ENCODE data around the gene EP400. TPM values are rescaled to one million over a fixed set of nuclear protein-coding genes. Genes with fewer than 3 reads are reported as not detected.
A peak's percentile ranks its signal among the peaks of the same experiment; 100 is the strongest.

The EP400 gene
- polyA plus RNA-seq (ENCODE audit: insufficient read length in 12 of 12): 10 to 100 TPM in 11 of 12 donors, not detected in 1; 18.0 to 45.3 (median 21.8) TPM
- long read RNA-seq, donor 1, full-length matches to known transcripts: 7 of 17 reads
- long read RNA-seq, donor 1, partial matches to known transcripts: 10 of 17 reads
- long read RNA-seq, donor 1, other reads (novel, unspliced or antisense): 0 of 17 reads
- long read RNA-seq, donor 2, full-length matches to known transcripts: 2 of 8 reads
- long read RNA-seq, donor 2, partial matches to known transcripts: 6 of 8 reads
- long read RNA-seq, donor 2, other reads (novel, unspliced or antisense): 0 of 8 reads
- long read RNA-seq, donor 3, partial matches to known transcripts: 0 of 2 reads
- long read RNA-seq, donor 3, other reads (novel, unspliced or antisense): 0 of 2 reads
- long read RNA-seq, donor 4, partial matches to known transcripts: 0 of 1 reads
- long read RNA-seq, donor 4, other reads (novel, unspliced or antisense): 0 of 1 reads
- long read RNA-seq, donor 5, full-length matches to known transcripts: 4 of 4 reads
- long read RNA-seq, donor 5, partial matches to known transcripts: 0 of 4 reads
- long read RNA-seq, donor 5, other reads (novel, unspliced or antisense): 0 of 4 reads
- long read RNA-seq, donor 6, partial matches to known transcripts: 0 of 1 reads
- long read RNA-seq, donor 6, other reads (novel, unspliced or antisense): 0 of 1 reads
- long read RNA-seq, donor 7: 0 reads
- long read RNA-seq, donor 8, partial matches to known transcripts: 25 of 26 reads
- long read RNA-seq, donor 8, other reads (novel, unspliced or antisense): 0 of 26 reads
- long read RNA-seq, donor 9: 0 reads
- long read RNA-seq, donor 10, partial matches to known transcripts: 0 of 1 reads
- long read RNA-seq, donor 10, other reads (novel, unspliced or antisense): 0 of 1 reads
- long read RNA-seq, donor 11, partial matches to known transcripts: 17 of 22 reads
- long read RNA-seq, donor 11, other reads (novel, unspliced or antisense): 0 of 22 reads

- peak; percentile 91 for DNase-seq
Measured at GRCh38 chr12:131949431-131950181, at the start of gene EP400. Gene EP400, plus strand, starts transcription at chr12:131949942. Its CDS starts 10,678 bp downstream, at chr12:131960620.

GRCh38 chr12:131900397-131900796 lies 49.3 kb upstream of the EP400 start:
- no peak for DNase-seq

- no peak for DNase-seq
Measured at GRCh38 chr12:131901431-131902331, 48.1 kb upstream of the EP400 start.

GRCh38 chr12:131902332-131903241 lies 47.2 kb upstream of the EP400 start:
- no peak for DNase-seq

- no peak for DNase-seq
Measured at GRCh38 chr12:131903270-131904255, 46.2 kb upstream of the EP400 start.

- no peak for DNase-seq
Measured at GRCh38 chr12:131904346-131904745, 45.4 kb upstream of the EP400 start.

GRCh38 chr12:131905081-131905629 lies 44.6 kb upstream of the EP400 start:
- no peak for DNase-seq

GRCh38 chr12:131905630-131906091 lies 44.1 kb upstream of the EP400 start:
- DNase-seq: no peak

- no peak for DNase-seq
Measured at GRCh38 chr12:131907379-131908091, 42.2 kb upstream of the EP400 start.

- no peak for DNase-seq
Measured at GRCh38 chr12:131908092-131909080, 41.4 kb upstream of the EP400 start.

- no peak for DNase-seq
Measured at GRCh38 chr12:131909081-131909751, 40.5 kb upstream of the EP400 start.

GRCh38 chr12:131909752-131910219 lies 40.0 kb upstream of the EP400 start:
- no peak for DNase-seq

GRCh38 chr12:131910302-131911027 lies 39.3 kb upstream of the EP400 start:
- no peak for DNase-seq

GRCh38 chr12:131911028-131911650 lies 38.6 kb upstream of the EP400 start:
- DNase-seq: no peak
